ENCODE data around the gene AMBP.

The AMBP gene

DNA sequence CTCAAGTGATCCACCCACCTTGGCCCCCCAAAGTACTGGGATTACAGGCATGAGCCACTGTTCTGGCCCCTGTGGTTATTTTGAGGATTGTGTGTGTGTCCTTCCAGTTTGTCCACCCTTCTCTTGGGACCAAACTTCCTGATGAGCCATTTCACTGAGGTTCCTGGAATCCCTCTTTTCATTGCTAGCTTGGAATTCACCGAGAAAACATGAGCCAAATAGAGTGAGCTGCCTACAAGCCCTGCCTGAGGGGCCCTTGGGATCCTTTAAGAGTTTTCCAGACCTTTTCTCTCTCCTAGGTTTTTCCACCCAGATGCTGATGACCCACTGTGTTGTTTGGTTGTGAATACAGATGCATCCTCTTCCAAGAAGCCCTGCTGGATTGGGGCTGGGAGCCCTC lies 34.2 kb upstream of the AMBP start:
- DNase-seq (ENCODE audit: low read depth), result no peak
- TF ChIP-seq, protein P1, sequence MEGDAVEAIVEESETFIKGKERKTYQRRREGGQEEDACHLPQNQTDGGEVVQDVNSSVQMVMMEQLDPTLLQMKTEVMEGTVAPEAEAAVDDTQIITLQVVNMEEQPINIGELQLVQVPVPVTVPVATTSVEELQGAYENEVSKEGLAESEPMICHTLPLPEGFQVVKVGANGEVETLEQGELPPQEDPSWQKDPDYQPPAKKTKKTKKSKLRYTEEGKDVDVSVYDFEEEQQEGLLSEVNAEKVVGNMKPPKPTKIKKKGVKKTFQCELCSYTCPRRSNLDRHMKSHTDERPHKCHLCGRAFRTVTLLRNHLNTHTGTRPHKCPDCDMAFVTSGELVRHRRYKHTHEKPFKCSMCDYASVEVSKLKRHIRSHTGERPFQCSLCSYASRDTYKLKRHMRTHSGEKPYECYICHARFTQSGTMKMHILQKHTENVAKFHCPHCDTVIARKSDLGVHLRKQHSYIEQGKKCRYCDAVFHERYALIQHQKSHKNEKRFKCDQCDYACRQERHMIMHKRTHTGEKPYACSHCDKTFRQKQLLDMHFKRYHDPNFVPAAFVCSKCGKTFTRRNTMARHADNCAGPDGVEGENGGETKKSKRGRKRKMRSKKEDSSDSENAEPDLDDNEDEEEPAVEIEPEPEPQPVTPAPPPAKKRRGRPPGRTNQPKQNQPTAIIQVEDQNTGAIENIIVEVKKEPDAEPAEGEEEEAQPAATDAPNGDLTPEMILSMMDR (IDR thresholded peaks at IDR 0.05; ENCODE audit: low read length, missing control alignments), result no peak
- no peak overlapping the region for H3K4me3 ChIP-seq (replicated peaks; ENCODE audit: low read depth, low read length)

DNA sequence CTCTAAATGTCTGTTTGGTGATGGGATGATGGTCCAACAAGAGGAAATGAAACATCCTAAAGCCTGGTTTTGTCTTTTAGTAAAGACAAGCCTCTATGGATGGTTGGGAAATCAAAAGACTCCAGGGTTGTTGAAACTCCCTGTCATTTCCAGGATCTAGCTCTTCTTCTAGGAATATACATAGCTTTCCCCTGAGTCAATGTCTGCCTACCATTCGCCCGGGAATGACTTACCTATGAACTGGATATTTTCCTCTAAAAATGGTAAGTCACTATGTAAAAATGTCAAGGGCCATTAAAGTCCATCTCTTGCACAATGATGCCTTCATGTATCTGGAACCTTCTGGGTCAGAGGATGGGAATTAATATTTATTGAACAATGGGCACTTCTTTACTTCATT lies 32.1 kb upstream of the AMBP start:
- H3K4me3 ChIP-seq (replicated peaks; ENCODE audit: low read depth, low read length), result no peak overlapping the region
- peak; percentile 67 for DNase-seq (ENCODE audit: low read depth)
- TF ChIP-seq, protein P1 (IDR thresholded peaks at IDR 0.05; ENCODE audit: low read length, missing control alignments), result no peak

DNA sequence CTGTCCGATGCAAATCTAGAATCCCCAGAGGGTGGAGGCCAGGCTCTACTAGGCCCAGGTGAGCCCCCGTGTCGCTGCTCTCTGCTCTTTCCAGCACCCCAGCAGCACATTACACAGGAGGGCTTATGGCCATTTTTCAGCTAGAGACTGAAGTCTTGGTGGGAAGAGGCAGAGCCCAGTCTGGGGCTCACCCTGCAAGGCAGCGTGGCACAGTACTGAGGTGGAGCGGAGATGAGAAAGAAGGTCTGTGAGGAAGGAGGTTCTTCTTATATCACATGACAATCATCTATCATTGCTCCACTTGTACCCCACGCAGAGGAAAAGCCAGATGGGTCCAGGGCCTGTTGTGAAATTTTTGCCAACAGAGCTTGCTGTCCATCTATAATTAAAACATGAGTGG lies 31.0 kb upstream of the AMBP start:
- no peak overlapping the region for H3K4me3 ChIP-seq (replicated peaks; ENCODE audit: low read depth, low read length)
- no peak for DNase-seq (ENCODE audit: low read depth)
- TF ChIP-seq, protein P1 (IDR thresholded peaks at IDR 0.05; ENCODE audit: low read length, missing control alignments), result no peak

DNA sequence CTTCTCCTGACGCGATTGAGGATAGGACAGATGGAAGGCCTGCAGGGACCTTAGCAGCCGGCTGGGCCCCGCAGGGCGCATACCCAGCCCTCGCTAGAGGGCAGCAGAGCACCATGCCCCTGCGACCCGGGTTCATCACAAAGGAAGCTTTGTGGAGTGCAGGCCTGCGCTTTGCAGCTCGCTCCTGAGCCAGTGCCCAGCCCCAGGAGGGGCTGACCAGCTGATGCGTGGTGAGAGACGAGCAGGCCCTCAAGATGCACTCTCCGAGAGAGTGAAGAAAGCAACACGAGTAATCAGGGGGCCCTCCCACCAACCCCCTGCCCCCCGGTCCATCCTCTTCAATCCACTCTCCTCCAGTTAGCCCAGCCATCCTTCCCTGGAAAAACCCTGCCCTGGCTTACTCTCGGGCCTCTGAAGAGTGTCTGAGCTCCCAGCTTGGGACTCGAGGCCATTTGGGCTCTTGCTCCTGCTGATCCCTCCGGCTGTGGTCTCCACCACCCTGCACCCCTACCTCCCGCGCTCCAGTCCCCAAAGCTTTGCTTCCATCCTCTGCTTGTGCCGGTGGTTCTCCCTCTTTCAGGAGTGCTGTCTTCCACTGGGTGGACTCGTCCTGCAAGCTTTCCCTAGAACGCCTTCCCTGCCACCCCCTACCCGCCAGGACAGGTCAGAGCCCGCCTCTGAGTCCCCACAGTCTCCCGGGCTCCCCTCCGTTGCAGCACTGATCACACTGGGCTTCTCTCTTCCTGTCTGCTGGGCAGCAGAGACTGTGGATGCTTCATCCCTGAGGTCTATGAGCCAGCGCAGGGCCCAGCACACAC lies 30.1 kb upstream of the AMBP start:
- TF ChIP-seq, protein P1 (IDR thresholded peaks at IDR 0.05; ENCODE audit: low read length, missing control alignments), result peak; percentile 99
- peak; percentile 81 for DNase-seq (ENCODE audit: low read depth)
- no peak overlapping the region for H3K4me3 ChIP-seq (replicated peaks; ENCODE audit: low read depth, low read length)

DNA sequence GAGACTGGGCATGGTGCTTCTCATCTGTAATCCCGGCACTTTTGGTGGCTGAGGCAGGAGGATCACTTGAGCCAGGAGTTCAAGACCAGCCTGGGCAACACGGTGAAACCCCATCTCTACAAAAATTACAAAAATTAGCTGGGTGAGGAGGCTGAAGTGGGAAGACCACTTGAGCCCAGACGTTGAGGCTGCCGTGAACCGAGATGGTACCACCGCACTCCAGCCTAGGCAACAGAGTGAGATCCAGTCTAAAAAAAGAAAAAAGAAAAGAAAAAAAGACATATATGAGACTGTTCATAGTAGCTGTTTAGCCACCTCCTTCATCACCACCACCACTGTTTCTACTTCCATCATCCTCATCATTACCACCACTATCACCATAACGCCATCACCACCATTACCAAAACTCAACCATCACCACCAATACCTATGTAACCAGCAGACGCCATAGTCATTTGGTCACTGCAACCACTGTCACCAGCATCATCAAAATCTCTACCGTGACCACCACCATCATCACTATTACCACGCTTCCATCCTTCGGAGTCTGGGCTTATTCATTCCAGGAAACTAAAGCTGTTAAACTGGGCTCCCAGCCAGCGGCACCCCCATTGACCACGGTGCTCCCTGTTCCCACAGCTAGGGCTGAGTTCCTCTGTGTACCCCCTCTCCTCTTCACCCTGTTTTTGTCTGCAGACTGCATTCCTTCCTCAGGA lies 29.3 kb upstream of the AMBP start:
- DNase-seq (ENCODE audit: low read depth), result no peak
- TF ChIP-seq, protein P1 (IDR thresholded peaks at IDR 0.05; ENCODE audit: low read length, missing control alignments), result no peak
- no peak overlapping the region for H3K4me3 ChIP-seq (replicated peaks; ENCODE audit: low read depth, low read length)

DNA sequence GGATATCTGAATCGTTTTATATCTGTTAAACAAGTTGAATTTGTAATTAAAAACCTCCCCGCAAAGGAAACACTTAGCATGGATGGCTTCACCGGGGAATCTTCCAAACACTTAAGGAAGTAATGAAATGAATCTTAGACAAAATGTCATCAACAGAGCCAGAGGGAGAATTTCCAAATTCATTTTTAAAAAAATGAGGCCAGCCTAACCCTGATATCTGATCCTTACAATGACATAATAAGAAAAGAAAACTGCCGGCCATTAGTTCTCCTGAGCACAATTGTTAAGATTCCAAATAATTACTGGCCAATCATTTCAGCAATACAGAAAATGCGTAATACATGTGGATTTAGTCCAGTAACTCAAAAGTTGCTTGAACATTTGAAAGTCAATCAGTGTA lies 27.1 kb upstream of the AMBP start:
- no peak for DNase-seq (ENCODE audit: low read depth)
- H3K4me3 ChIP-seq (replicated peaks; ENCODE audit: low read depth, low read length), result no peak overlapping the region
- TF ChIP-seq, protein P1 (IDR thresholded peaks at IDR 0.05; ENCODE audit: low read length, missing control alignments), result no peak

All from fibroblast of pulmonary artery (primary cell).